ENCODE measurements around the gene TMEM220. TPM values are rescaled to one million over a fixed set of nuclear protein-coding genes. Genes with fewer than 3 reads are reported as not detected.

TMEM220 gene
- polyA plus RNA-seq, 1 experiment: 12.2 TPM

- H3K4me3 ChIP-seq (ENCODE audit: low read depth, low read length): no peak overlapping the region
- H3K36me3 ChIP-seq (ENCODE audit: control insufficient read depth, insufficient read depth, low read length): peaks cover 1% of the 10 kb centered on the region
- no peak for DNase-seq (ENCODE audit: low read depth)
- ChIA-PET CTCF (interaction anchor here (1.0 kb wide), 1 partner anchor 32 kb away, joined by 3 read pairs; no protein-coding TSS in a partner anchor), POLR2A (interaction anchor here (0.7 kb wide), 1 partner anchor 42 kb away, joined by 4 read pairs; no protein-coding TSS in a partner anchor)
- TF ChIP-seq CTCF (IDR thresholded peaks at IDR 0.05; ENCODE audit: insufficient read depth, low read depth, low read length): no peak
- H3K27me3 ChIP-seq (ENCODE audit: control insufficient read depth, insufficient read depth, low read length): no peaks in the 10 kb centered on the region
Measured at GRCh38 chr17:10728331-10728892, 1.4 kb downstream of the TMEM220 start.

GRCh38 chr17:10727192-10727591 lies 2.6 kb downstream of the TMEM220 start:
- H3K36me3 ChIP-seq (ENCODE audit: control insufficient read depth, insufficient read depth, low read length): peaks cover 1% of the 10 kb centered on the region
- H3K27me3 ChIP-seq (ENCODE audit: control insufficient read depth, insufficient read depth, low read length): no peaks in the 10 kb centered on the region
- DNase-seq (ENCODE audit: low read depth): no peak
- H3K4me3 ChIP-seq (ENCODE audit: low read depth, low read length): no peak overlapping the region
- ChIA-PET CTCF (interaction anchor here (1.6 to 1.8 kb wide), 2 partner anchors 10 kb away, joined by 3 to 5 read pairs; no protein-coding TSS in a partner anchor), POLR2A (no interaction called here)
- no peak for TF ChIP-seq CTCF (IDR thresholded peaks at IDR 0.05; ENCODE audit: insufficient read depth, low read depth, low read length)

GRCh38 chr17:10726196-10726595 lies 3.6 kb downstream of the TMEM220 start:
- CTCF ChIA-PET: interaction anchor here (1.8 kb wide), 1 partner anchor 11 kb away, joined by 5 read pairs; no protein-coding TSS in a partner anchor
- POLR2A ChIA-PET: no interaction called here

GRCh38 chr17:10725262-10725661 lies 4.6 kb downstream of the TMEM220 start:
- Histone ChIP-seq H3K36me3 (ENCODE audit: control insufficient read depth, insufficient read depth, low read length) (peaks cover 1% of the 10 kb centered on the region), H3K27me3 (ENCODE audit: control insufficient read depth, insufficient read depth, low read length) (no peaks in the 10 kb centered on the region), H3K4me3 (ENCODE audit: low read depth, low read length) (no peak overlapping the region)
- CTCF ChIA-PET: no interaction called here
- TF ChIP-seq CTCF (IDR thresholded peaks at IDR 0.05; ENCODE audit: insufficient read depth, low read depth, low read length): no peak
- POLR2A ChIA-PET: no interaction called here
- DNase-seq (ENCODE audit: low read depth): no peak

More at GRCh38 chr17:10726196-10726595, 3.6 kb downstream of the TMEM220 start:
- Histone ChIP-seq H3K36me3 (ENCODE audit: control insufficient read depth, insufficient read depth, low read length) (peaks cover 1% of the 10 kb centered on the region), H3K4me3 (ENCODE audit: low read depth, low read length) (no peak overlapping the region), H3K27me3 (ENCODE audit: control insufficient read depth, insufficient read depth, low read length) (no peaks in the 10 kb centered on the region)
- no peak for TF ChIP-seq CTCF (IDR thresholded peaks at IDR 0.05; ENCODE audit: insufficient read depth, low read depth, low read length)
- no peak for DNase-seq (ENCODE audit: low read depth)

- no peak for TF ChIP-seq CTCF (IDR thresholded peaks at IDR 0.05; ENCODE audit: insufficient read depth, low read depth, low read length)
- DNase-seq (ENCODE audit: low read depth): no peak
- H3K36me3 ChIP-seq (ENCODE audit: control insufficient read depth, insufficient read depth, low read length): peaks cover 1% of the 10 kb centered on the region
- ChIA-PET CTCF (no interaction called here), POLR2A (no interaction called here)
- H3K4me3 ChIP-seq (ENCODE audit: low read depth, low read length): no peak overlapping the region
- no peaks in the 10 kb centered on the region for H3K27me3 ChIP-seq (ENCODE audit: control insufficient read depth, insufficient read depth, low read length)
Measured at GRCh38 chr17:10724546-10725195, 5.2 kb downstream of the TMEM220 start.
